KOPT-K1 (cell line): ENCODE data around the gene AIG1.
"Not testable (repeated sequence)": the region's sequence is repeated elsewhere in the genome, so short reads cannot be mapped to it uniquely, and the experiment has no call there.

Source experiments
- H3K27ac ChIP-seq: fragments of 200-600 bp; sonication (generic); 2 replicates; pipeline ENCODE4 v1.5.1; 2016; ENCODE audit warnings: antibody characterized with exemption, mild to moderate bottlenecking, low read depth, low read length; ENCODE audit not compliant: poor library complexity, severe bottlenecking
- H3K36me3 ChIP-seq: fragments of 200-600 bp; sonication (generic); 2 replicates; pipeline ENCODE4 v1.5.1; 2017; ENCODE audit warnings: antibody characterized with exemption, mild to moderate bottlenecking, low read length, moderate library complexity; ENCODE audit not compliant: insufficient read depth
- H3K9me3 ChIP-seq: fragments of 200-600 bp; sonication (generic); 2 replicates; pipeline ENCODE4 v1.5.1; 2017; ENCODE audit warnings: antibody characterized with exemption, low read length, mild to moderate bottlenecking; ENCODE audit not compliant: insufficient read depth, poor library complexity, severe bottlenecking

AIG1 gene

DNA sequence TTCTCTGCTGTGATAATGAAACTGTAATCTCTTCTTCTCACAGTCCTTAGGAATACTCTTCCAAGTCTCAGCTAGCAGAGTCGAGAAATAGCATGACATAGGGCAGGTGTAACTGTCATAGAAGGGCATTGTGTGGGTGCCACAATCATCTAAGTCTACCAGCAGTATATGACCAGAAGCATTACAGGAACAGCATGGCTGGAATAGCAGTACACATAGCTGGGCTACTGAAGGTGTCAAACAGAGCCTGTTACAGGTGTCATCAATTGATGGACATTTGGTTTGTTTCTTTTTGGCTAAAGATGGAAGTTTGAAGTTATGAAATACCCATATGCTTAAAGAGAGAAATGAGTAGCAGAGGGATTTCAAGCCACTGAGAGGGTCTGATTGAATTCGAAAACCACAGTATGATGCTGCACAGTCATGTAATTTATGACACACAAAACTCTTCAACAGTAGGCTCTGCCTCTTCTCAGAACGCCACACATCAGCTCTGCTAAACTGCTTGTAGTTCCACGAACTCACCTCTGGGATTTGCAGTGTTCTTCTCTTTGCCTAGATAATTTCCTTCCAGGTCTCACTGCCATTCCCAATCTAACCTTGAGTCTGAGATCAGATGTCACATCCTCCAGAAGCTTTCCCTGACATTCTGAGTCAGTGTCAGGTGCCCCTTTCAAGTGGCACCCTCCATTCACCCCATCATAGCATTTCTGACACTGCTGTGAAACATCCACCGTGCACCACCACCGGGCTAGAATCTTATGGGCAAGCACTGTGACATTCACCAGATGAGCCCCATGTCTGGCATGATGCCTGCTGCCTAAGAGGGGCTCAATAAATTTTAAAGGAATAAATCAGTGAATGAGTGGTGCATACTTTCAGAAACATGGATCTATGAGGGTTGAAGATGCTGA lies 238.8 kb downstream of the AIG1 start:
- no peaks in the 10 kb centered on the region for H3K9me3 ChIP-seq
- no peaks in the 10 kb centered on the region for H3K36me3 ChIP-seq
- no peak overlapping the region for H3K27ac ChIP-seq

DNA sequence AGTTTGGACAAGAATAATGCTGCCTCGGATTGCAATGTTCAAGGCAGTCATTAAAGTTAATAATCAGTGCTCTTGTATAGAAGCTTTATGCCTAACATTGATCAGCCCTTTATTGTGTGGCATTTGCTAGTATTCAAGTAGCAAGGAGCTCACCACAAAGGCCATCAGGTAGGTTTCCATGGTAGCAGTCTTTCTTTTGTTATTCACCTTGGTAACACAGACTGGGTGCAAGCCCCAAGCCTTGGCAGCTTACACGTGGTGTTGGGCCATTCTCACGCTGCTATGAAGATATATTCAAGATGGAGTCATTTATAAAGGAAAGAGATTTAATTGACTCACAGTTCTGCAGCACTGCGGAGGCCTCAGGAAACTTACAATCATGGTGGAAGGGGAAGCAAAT lies 240.5 kb downstream of the AIG1 start:
- H3K36me3 ChIP-seq, result no peaks in the 10 kb centered on the region
- no peak overlapping the region for H3K27ac ChIP-seq
- H3K9me3 ChIP-seq, result no peaks in the 10 kb centered on the region

DNA sequence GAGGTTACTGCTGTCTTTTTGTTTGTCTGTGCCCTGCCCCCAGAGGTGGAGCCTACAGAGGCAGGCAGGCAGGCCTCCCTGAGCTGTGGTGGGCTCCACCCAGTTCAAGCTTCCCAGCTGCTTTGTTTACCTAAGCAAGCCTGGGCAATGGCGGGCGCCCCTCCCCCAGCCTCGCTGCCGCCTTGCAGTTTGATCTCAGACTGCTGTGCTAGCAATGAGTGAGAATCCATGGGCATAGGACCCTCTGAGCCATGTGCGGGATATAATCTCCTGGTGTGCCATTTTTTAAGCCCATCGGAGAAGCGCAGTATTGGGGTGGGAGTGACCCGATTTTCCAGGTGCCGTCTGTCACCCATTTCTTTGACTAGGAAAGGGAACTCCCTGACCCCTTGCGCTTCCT lies 247.1 kb downstream of the AIG1 start:
- H3K27ac ChIP-seq, H3K9me3 ChIP-seq, H3K36me3 ChIP-seq: not testable (repeated sequence)

DNA sequence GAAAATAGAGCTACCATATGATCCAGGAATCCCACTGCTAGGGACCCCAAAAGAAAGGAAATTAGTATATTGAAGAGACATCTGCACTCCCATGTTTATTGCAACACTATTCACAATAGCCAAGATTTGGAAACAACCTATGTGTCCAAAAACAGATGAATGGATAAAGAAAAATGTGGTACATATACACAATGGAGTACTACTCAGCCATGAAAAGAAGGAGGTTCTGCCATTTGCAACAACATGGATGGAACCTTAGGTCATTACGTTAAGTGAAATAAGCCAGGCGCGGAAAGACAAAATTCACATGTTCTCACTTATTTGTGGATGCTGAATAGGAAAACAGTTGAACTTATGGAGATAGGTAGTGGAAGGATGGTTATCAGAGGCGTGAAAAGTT lies 252.5 kb downstream of the AIG1 start:
- Histone ChIP-seq H3K9me3 (no peaks in the 10 kb centered on the region), H3K27ac (no peak overlapping the region), H3K36me3 (no peaks in the 10 kb centered on the region)

DNA sequence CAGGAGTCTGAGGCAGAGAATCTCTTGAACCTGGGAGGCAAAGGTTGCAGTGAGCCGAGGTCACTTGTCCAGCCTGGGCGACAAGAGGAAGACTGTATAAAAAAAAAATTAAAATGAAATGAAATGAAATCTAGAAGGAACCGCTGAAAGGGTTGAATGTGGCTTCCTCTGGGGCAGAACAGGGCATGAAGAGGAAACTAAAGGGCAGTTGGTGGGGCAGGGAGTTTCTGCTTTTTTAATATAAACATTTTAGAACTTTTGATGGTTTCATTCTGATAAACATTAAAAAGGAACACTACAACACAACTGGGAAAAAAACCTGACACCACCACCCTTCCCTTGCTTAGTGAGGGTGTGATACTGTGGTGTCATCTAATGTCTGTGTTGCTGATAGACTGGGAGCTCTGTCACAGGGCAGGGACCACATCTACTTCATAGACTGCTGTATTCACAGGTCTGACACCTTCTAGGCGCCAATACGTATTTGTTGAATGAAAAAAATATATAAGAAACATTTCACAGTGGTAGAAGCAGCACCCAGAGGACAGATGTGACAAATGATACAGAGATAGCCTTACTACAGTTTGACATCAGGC lies 260.9 kb downstream of the AIG1 start:
- no peaks in the 10 kb centered on the region for H3K9me3 ChIP-seq
- no peak overlapping the region for H3K27ac ChIP-seq
- H3K36me3 ChIP-seq, result no peaks in the 10 kb centered on the region

DNA sequence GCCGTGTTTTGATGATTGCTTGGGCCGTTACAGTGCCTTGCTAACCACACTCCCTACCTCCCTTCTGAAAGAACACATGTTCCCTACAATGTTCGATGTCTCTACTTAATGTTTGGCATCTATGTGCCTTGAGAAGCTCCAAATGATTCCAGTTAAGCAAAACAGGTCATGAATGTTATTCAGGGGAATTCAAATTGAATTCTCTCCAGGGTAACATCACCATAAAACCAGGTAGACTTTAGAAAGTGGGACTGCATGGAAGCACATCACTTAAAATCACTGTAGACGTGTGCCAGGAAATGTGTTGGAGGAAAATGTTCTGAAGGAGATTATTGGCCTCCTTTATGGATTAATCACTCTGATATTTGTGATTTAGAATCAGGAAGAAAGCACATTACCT lies 261.7 kb downstream of the AIG1 start:
- Histone ChIP-seq H3K27ac (no peak overlapping the region), H3K36me3 (no peaks in the 10 kb centered on the region), H3K9me3 (no peaks in the 10 kb centered on the region)

DNA sequence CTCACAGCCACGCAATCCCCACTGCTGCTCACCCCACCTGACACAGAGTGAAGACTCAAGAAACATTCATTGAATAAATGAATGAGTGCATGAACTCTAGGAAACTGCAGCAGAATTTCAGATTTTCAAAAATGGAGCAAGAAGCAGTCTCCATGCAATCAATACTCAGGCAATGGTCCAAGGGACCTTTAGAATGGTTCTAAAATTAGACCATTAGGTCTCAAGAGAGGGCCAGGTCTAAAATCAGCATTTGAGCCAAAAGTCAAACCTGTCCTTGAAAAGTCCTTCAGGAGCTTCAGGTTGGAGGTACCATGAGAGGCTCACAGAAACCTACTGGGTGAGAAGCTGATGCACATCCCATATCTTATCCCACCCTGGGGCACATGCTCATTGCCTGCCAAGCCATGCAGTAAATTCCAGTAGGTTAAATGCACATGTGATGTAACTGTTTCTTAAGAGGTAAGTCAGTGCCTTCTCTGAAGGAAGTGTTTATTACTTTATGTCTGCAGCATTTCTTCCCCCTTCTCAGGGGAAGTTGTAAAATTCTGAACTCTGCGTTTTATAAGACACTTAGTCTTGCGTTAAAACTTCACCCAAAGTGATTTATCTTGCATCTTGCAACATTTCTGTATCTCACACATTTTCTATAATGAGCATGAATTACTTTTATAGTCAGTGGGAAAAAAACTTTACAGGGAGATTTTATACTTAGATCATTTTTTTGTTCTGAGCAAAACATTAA lies 263.2 kb downstream of the AIG1 start:
- H3K36me3 ChIP-seq, result no peaks in the 10 kb centered on the region
- no peak overlapping the region for H3K27ac ChIP-seq
- no peaks in the 10 kb centered on the region for H3K9me3 ChIP-seq

DNA sequence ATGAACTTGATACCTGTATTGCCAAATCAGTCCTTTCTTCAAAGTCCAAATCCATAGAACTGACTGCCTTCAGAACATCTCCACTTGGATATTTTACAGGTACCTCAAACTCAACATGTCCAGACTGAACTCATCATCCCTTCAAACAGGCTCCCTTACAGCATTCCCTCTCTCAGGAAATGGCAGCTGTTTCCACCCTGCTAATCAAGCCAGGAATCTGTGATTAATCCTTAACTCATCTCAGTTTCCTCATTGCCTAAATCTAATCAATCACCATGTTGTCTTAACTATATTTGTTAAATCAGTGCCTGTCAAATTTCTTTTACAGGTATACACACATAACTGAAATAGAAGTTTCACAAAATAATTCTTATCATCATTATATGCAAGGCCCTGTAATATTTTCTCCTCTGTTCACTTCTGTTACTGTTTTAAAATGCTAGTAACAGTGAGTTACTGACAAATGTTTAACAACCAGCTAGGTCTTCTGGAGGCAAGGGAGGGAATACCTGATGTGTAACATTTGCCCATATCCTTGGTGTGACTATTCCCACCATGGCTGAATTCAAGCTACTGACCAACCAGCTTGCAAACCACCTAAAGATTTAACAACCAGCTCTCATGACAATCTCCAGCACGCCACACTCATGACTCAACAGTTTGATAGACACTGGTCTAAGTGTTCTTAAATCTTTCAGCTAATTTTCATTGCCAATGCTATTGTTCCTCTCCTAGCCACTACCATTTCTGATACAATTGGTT lies 264.9 kb downstream of the AIG1 start:
- no peak overlapping the region for H3K27ac ChIP-seq
- no peaks in the 10 kb centered on the region for H3K9me3 ChIP-seq
- H3K36me3 ChIP-seq, result no peaks in the 10 kb centered on the region

DNA sequence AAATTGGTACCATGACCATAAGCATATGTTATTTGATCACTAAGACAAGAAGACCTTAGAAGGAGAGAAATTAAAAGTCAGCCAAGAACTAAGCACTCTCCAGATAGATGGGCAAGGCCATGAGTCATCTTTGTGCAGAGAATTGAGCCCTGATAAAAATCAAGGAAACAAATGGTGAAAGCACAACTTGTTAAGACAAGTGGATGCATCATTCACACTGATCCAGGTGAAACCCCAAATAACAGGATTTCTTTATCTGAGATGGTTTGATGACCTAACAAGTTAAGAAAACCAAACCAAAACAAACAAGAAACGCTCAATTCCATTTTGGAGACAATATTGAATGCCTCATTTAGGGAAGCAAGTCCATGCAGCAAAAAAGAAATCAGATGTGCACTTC lies 268.2 kb downstream of the AIG1 start:
- no peaks in the 10 kb centered on the region for H3K36me3 ChIP-seq
- no peaks in the 10 kb centered on the region for H3K9me3 ChIP-seq
- H3K27ac ChIP-seq, result no peak overlapping the region

DNA sequence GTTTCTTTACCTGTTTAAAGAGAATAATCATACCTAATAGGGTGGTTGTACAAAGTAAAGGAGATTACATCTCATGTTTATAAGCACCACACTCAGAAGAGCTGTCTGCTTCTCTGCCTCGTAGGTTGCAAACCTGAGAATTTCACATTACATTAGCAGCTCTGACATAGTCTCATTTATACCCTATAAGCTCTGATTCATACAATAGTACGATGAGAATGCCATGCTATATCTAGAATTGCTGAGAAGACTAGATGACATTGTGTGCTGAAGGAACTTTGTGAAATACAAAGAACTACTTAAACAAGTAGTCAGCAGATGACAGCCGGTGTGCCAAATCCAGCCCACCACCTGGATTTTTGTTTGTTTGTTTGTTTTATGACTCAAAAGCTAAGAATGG lies 268.6 kb downstream of the AIG1 start:
- Histone ChIP-seq H3K9me3 (no peaks in the 10 kb centered on the region), H3K27ac (no peak overlapping the region)

DNA sequence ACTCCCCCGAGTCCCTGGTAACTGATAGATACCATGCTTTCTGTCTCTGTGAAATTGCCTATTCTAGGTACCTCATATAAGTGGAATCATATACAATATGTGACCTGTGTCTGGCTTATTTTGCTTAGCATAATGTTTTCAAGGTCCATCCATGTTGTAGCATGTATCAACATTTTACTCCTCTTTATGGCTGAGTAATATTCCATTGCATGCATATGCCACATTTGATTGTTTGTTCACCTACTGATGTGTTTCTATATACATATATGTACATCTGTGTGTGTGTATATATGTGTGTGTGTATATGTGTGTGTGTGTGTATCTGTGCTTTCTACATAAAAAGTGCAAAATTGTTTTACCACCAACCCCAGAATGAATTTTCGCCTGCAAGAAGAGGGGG lies 270.7 kb downstream of the AIG1 start:
- Histone ChIP-seq H3K27ac (no peak overlapping the region), H3K9me3 (no peaks in the 10 kb centered on the region), H3K36me3 (no peaks in the 10 kb centered on the region)

More for the DNA sequence above, 268.6 kb downstream of the AIG1 start:
- no peaks in the 10 kb centered on the region for H3K36me3 ChIP-seq

DNA sequence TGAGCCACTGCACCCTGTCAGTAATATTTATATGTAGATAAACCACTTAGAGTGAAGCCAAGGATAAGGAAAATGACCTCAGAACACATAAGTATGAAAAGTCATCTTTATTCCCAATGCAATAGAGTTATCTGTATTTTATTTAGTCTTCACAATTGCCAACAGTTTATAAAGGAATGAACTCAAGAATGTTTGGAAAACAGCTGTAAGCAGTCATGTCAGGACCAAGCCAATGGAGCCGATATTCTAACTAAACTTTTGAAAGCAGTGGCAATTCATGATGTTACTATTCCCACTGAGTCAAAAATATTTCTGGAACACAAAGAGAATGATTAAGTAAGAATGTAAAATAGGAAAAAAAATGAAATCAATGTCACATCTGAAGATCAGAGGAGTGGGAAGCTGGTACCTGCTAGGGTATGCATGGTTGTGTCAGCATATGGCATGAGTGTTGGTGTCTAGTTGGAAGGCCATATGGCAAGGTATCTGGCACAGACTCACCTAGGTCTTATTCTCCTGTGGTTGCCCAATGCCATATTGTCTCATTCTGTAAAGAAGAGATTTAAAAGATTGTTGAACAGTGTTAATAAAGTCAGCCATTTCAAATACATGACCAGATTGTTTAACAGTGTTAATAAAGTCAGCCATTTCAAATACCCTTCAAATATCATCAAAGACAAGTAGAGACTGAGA lies 271.6 kb downstream of the AIG1 start:
- no peaks in the 10 kb centered on the region for H3K36me3 ChIP-seq
- H3K9me3 ChIP-seq, result no peaks in the 10 kb centered on the region
- H3K27ac ChIP-seq, result no peak overlapping the region

DNA sequence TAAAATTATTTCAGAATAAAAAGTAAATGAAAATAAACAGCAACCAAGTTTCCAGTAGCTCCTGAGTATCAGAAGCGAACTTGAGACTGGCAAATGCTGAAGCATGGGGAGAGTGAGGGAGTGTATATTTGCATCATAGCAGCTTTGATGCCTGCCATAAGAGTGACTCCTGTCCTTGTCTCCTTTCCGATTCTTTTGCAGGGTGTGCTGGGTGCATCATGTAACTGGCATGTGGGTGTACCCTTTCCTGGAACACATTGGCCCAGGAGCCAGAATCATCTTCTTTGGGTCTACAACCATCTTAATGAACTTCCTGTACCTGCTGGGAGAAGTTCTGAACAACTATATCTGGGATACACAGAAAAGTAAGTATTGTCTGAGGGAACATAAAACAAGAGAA lies 272.4 kb downstream of the AIG1 start:
- Histone ChIP-seq H3K36me3 (no peaks in the 10 kb centered on the region), H3K9me3 (no peaks in the 10 kb centered on the region), H3K27ac (no peak overlapping the region)

DNA sequence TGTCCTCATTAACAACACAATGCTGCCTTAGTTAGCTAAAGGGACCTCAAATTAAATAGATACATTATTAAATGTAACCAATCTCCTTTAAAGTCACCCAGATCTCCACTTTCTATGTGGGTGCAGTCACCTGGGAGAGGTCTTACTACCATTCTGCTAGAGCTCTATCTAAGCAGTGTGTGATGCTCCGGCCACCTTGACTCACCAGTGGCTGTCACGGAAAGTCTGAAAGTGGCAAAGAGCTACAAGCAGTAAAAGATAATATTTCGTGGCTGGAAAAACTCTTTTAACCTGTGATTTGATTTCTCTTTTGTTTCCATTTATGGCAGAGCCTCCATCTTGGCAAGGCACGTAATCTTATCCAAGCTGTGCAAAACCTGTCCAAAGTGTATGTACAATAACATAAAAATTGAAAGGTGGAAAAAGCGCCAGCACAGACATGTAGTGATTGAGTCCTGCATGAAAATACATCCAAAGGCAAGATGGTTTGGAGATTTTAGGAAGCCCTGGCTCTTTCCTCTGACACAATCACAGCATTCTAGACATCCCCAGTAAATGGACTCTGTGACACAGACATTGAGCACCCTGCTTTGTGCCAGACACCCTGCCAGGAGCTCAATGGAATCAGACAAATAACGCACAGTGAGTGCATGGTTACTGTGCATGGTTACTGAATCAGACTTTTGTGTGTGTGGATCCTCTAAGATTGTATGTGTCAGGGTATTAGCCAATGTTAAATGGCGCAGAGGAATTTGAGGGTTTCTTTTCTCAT lies 273.2 kb downstream of the AIG1 start:
- Histone ChIP-seq H3K36me3 (no peaks in the 10 kb centered on the region), H3K9me3 (no peaks in the 10 kb centered on the region), H3K27ac (no peak overlapping the region)
